SK-N-MC (cell line): ENCODE data around the gene PBX4.

Experiments
- EZH2 ChIP-seq: fragments of 200-600 bp; sonication (generic); IDR thresholded peaks from one replicate; pipeline ENCODE4 v1.6.1; 2017; ENCODE audit warnings: antibody characterized with exemption
- POLR2AphosphoS5 ChIP-seq: IDR thresholded peaks from 2 replicates; pipeline ENCODE4 v1.6.1; 2012; ENCODE audit warnings: mild to moderate bottlenecking, low read depth, low read length, borderline replicate concordance

DNA sequence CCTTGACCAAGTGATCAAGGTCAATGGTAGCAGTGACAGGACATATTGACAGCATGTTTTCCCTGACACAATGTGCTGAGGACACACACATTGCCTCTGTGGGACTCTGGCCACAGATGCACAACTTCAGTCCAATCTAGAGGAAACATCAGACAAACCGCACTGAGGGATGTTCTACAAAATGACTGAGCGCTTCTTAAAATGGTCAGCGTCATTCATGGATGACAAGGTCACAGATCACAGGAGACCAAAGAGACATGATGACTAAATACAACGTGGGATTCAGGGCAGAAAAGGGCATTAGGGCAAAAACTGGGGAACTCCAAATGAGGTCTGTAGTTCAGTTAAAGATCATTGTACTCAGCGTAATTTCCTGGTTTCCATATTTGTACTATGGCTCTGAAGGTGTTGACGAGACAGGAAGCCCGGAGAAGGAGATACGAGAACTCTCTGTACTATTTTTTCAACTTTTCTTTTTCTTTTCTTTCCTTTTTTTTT is 20.6 kb downstream of the PBX4 start:
- no peak for TF ChIP-seq POLR2AphosphoS5
- TF ChIP-seq EZH2, result no peak
